ENCODE results near the gene PCGF6.
"Not testable (repeated sequence)": the region's sequence is repeated elsewhere in the genome, so short reads cannot be mapped to it uniquely, and the experiment has no call there.

DNA sequence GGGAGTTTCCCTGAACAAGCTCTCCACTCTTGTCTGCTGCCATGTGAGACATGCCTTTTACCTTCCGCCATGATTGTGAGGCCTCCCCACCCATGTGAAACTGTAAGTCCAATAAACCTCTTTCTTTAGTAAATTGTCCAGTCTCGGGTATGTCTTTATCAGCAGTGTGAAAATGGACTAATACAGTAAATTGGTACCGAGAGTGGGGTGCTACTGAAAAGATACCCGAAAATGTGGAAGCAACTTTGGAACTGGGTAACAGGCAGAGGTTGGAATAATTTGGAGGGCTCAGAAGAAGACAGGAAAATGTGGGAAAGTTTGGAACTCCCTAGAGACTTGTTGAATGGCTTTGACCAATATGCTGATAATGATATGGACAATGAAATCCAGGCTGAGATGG is 92.0 kb downstream of the PCGF6 start:
- TF ChIP-seq, protein P1, sequence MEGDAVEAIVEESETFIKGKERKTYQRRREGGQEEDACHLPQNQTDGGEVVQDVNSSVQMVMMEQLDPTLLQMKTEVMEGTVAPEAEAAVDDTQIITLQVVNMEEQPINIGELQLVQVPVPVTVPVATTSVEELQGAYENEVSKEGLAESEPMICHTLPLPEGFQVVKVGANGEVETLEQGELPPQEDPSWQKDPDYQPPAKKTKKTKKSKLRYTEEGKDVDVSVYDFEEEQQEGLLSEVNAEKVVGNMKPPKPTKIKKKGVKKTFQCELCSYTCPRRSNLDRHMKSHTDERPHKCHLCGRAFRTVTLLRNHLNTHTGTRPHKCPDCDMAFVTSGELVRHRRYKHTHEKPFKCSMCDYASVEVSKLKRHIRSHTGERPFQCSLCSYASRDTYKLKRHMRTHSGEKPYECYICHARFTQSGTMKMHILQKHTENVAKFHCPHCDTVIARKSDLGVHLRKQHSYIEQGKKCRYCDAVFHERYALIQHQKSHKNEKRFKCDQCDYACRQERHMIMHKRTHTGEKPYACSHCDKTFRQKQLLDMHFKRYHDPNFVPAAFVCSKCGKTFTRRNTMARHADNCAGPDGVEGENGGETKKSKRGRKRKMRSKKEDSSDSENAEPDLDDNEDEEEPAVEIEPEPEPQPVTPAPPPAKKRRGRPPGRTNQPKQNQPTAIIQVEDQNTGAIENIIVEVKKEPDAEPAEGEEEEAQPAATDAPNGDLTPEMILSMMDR (IDR thresholded peaks at IDR 0.05; ENCODE audit: low read depth, low read length), result not testable (repeated sequence)
- not testable (repeated sequence) for TF ChIP-seq MAX (IDR thresholded peaks at IDR 0.05; ENCODE audit: low read depth, low read length)
